DMS53 treated with DMSO at 0.1 percent for 48 hours (cell line): ENCODE results near the gene BRD3.
"Not testable (repeated sequence)": the region's sequence is repeated elsewhere in the genome, so short reads cannot be mapped to it uniquely, and the experiment has no call there.

Source experiments
- DNase-seq: peaks from one replicate; lab custom pipeline; 2025; ENCODE audit not compliant: unreplicated experiment; lab: John Stamatoyannopoulos, UW

The BRD3 gene

DNA sequence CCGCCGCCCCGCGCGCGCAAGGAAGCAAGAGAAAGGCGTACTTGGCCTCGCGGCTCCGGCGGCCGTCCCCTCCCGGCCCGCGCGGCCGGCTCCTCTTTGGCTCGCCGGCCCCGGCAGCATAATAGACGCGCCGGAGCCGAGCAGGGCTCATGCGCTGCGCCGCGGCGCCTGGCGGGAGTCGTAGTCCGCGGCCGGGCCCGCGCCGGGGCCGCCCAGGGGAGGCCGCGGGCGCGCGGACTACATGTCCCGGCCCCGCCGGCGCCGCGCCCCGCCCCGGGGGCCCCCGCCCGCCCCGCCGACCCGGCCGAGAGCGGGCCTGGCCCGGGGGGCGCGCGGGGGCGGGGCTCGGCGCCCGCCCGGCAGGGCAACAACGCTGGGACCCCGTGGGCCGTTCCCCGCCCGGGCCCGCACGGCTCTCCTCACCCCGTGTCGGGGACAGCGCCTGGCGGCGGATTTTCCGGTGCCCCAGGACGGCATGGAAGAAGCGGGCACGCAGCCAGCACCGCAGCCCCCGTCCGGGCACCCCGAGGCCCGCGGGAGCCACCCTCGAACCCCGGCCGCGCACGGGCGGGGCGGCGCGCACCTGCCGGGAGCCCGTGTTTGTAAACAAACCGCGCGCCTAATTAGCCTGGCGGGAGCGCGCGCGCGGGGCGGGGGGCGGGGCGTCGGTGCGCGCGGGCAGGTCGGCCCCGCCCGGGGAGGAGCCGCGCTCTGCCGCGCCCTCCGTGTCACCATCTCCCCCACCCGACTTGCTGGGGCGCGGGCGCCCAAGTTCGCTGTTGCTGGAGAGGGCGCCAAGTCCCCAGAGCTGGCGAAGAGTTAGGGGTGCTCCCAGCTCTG is at the start of gene BRD3:
BRD3 (minus strand) TSS at position 123 of the 840 bp plus-strand sequence. CDS start 14,549 bp downstream, outside the sequence.
- peak; percentile 81 for DNase-seq

GRCh38 chr9:134112561-134112960 is 44.7 kb upstream of the BRD3 start:
- no peak for DNase-seq

DNA sequence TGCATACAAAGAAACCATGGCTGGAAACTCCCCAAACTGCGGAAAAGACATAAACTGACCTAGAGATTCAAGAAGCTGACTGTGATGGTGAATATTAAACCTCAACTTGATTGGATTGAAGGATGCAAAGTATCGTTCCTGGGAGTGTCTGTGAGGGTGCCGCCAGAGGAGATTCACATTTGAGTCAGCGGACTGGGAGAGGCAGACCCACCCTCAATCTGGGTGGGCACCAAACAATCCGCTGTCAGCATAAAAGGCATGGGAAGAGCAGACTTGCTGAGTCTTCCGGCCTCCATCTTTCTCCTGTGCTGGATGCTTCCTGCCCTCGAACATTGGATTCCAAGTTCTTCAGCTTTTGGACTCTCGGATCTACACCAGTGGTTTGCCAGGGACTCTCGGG is 43.2 kb upstream of the BRD3 start:
- no peak for DNase-seq

DNA sequence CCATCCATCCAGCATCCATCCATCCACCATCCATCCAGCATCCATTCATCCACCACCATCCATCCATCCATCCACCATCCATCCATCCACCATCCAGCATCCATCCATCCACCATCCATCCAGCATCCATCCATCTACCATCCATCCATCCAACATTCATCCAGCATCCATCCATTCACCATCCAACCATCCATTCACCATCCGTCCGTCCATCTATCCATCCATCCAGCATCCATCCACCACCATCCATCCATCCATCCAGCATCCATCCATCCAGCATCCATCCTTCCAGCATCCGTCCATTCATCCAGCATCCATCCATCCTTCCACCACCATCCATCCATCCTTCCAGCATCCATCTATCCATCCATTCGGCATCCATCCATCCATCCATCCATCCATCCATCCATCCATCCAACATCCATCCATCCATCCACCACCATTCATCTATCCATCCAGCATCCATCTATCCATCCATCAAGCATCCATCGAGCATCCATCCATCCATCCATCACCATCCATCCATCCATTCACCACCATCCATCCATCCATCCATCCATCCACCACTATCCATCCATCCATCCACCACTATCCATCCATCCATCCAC is 35.7 kb upstream of the BRD3 start:
- DNase-seq = no peak

DNA sequence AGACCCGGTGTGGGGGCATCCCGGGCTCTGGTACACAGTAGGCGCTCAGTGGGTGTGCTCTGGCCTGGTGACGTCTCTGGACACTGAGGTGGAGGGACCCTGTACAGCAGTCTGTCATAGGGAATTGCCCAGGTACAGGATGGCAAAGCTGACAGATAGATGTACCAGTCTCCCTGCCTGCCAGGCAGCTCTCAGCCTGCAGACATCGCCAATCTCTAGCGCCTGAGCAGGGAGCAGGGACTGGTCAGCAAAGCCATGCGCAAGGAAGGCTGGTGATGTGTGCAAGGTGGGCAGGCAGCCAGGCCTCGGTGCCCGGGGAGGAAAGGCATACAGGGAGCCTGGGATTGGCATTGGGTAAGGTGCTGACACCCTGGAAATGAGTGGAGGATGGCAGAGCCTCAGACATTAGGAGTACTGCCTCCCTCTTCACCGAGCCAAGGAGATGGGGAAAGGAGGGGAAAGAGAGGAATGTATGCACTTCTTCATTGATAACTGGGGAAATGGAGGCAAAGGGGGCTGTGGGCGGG is 33.9 kb upstream of the BRD3 start:
- no peak for DNase-seq

- not testable (repeated sequence) for DNase-seq
These were observed 33.3 kb upstream of the BRD3 start for GRCh38 chr9:134101133-134101532.

- DNase-seq = no peak
These were observed 32.2 kb upstream of the BRD3 start for GRCh38 chr9:134100040-134100439.

DNA sequence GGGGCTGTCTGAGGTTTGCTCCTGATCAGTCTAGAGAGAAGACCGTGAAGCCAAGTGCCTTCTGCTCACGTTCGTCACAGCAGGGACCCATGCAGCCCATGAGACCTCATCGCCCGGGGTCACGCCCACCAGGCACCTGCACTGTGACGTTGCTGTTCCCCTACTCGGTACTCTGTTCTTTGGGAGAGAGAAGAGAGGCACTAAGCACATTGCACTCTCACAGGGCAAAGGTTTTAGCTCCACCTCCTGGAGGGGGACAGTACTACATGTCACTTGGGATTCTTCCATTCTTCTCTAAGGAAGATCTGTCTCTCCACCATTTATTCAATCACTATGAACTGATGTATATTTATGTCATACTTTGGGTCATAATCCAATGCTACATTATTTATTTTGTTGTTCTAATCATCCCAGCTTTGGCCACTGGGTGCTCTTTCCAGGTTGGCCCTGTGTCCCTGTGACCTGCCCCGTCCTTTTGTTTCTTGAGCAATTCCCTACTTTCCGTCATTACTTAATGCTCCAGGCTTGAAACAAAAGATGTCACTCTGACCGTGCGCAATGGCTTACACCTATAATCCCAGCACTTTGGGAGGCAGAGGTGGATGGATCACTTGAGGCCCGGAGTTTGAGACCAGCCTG is 31.4 kb upstream of the BRD3 start:
- peak; percentile 79 for DNase-seq

DNA sequence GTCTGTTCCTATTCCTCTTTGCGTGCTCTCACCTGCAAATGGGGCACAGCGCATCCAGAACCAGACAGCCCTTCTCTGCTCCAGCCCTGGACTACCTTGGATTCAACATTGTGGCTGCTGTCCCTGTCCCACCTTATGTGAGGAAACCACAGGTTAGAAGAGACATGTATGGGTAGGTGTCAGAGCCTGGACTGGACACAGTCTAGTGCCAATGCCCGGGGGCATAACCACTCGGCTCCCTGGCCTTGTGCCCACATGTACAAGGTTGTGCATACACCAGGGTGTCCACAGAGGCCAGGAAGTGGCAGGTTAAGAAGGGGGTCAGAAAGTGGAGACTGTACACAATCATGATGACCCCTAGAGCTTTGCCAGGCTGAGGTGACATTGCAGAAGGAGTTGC is 22.1 kb upstream of the BRD3 start:
- DNase-seq = no peak

- DNase-seq = no peak
These were observed 20.4 kb upstream of the BRD3 start for GRCh38 chr9:134088063-134088725.

DNA sequence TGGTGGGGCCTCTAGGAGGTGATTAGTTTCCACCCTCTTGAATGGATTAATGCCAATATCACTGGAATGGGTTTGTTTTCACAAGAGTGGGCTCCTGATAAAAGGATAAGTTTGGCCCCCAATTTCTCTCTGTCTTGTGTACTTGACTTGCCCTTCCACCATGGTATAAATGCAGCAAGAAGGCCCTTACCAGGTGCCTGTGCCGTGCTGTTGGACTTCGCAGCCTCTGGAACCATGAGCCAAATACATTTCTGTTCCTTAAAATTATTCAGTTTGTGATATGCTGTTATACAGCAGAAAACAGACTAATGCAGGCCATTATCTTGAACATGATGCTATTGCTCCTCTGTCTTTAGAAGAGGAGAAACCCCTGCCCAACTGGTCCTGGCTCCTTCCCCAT is 17.8 kb upstream of the BRD3 start:
- DNase-seq = no peak

DNA sequence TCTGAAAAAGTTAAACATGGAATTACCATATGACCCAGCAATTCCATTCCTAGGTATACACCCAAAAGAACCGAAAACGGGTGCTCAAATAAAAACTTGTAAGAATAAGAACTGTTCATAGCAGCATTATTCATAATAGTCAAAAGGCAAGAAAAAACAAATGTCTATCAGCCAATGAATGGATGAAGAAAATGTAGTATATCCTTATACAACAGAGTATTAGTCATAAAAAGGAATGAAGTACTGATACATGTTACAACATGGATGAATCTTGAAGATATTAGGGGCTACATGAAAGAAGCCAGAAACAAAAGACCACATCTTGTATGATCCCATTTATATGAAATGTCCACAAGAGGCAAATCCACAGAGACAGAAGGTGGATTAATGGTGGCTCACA is 15.6 kb upstream of the BRD3 start:
- DNase-seq = no peak

GRCh38 chr9:134076644-134077043 is 8.8 kb upstream of the BRD3 start:
- no peak for DNase-seq

DNA sequence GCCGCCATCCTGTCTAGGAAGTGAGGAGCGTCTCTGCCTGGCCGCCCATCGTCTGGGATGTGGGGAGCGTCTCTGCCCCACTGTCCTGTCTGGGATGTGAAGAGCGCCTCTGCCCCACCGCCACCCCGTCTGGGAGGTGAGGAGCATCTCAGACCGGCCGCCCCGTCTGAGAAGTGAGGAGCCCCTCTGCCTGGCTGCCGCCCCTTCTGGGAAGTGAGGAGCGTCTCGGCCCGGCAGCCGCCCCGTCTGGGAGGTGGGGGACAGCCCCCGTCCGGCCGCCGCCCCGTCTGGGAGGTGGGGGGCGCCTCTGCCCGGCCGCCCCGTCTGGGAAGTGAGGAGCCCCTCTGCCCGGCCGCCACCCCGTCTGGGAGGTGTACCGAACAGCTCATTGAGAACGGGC is 7.9 kb upstream of the BRD3 start:
- DNase-seq = not testable (repeated sequence)

GRCh38 chr9:134073500-134073899 is 5.7 kb upstream of the BRD3 start:
- DNase-seq = no peak

DNA sequence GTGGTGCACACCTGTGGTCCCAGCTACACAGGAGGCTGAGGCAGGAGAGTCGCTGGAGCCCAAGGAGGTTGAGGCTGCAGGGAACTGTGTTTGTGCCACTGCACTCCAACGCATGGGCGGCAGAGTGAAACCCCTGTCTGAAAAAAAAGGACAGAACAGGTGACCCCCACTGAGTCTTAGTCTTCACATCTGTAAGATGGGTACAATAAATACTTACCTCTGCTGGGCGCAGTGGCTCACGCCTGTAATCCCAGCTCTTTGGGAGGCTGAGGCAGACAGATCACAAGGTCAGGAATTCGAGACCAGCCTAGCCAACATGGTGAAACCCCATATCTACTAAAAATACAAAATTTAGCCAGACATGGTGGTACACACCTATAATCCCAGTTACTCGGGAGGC is 4.9 kb upstream of the BRD3 start:
- not testable (repeated sequence) for DNase-seq

- no peak for DNase-seq
These were observed 3.3 kb upstream of the BRD3 start for GRCh38 chr9:134071149-134071548.

DNA sequence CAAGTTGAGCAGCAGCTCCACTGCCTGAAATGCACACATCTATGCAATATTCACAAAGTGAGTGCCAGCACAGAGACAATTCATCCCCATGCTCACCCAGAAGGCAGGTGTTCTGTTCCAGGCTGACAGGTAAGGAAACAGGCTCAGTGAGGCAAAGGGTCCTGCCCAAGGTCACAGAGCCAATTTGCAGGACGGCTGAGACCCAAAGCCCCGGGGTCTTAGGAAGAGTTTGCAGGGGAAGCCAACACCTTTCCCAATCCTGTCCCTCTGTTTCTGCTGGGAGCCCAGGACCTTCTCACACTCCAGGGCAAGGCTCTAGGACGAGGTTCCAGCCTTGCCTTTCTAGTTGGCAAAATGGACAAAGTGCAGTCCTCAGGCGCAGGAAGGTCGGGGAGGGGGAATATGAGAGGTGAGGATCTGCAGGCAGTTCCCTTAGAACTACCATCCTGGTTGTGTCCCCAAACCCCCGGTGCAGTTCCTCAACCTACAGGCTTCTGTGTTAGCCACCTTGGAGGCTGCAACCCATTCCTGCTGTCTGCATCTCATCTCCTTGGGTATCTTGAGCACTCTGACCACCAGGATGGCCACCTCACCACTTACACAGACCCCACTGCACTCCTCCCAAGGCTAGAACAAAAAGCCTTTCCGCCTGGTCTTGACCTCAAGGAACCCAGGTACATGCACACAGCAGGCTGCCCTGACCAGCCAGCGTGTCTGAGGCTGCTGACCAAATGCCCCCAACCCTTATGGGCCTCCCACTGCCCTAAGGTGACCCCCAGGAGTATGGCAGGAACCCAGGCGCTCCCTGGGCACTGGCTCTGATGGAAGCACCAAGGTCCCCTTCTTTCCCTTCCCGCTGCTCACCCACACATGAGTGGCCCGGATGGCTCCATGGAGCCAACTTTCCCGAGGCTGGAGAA is 1.9 kb upstream of the BRD3 start:
- no peak for DNase-seq

- no peak for DNase-seq
These were observed 1.1 kb upstream of the BRD3 start for GRCh38 chr9:134068744-134069479.
